Gastroesophageal sphincter (tissue), 3 donors: ENCODE results near the gene TMEM116.

Source experiments
- POLR2A ChIP-seq, 2 donors: fragments of 450-650 bp; IDR thresholded peaks; one replicate each; pipeline ENCODE4 v1.6.1; 2017; ENCODE audit warnings: antibody characterized with exemption in 2 of 2, mild to moderate bottlenecking in 2 of 2, moderate library complexity in 1 of 2
- TF ChIP-seq, protein P1 (sequence below), 4 experiments: fragments of 200-600 bp in 2 of 4; fragments of 450-650 bp in 2 of 4; sonication (generic) in 1 of 4; IDR thresholded peaks; one replicate each; pipeline ENCODE4 v1.5.1; 2017 to 2019; ENCODE audit warnings: antibody characterized with exemption in 4 of 4, mild to moderate bottlenecking in 2 of 4, moderate library complexity in 2 of 4

DNA sequence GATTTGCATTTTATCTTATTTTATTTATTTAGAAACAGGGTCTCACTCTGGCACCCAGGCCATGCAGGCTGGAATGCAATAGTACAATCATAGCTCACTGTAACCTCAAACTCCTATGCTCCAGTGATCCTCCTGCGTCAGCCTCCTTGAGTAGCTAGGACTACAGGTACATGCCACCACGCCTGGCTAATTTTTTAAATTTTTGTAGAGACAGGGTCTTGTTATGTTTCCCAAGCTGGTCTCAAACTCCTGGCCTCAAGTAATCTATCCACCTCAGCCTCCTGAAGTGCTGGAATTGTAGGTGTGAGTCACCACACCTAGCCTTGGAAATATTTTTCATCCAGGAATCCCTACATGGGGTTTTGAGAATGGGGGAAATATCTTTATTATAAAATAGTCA lies 86.3 kb downstream of the TMEM116 start:
- TF ChIP-seq, protein P1, sequence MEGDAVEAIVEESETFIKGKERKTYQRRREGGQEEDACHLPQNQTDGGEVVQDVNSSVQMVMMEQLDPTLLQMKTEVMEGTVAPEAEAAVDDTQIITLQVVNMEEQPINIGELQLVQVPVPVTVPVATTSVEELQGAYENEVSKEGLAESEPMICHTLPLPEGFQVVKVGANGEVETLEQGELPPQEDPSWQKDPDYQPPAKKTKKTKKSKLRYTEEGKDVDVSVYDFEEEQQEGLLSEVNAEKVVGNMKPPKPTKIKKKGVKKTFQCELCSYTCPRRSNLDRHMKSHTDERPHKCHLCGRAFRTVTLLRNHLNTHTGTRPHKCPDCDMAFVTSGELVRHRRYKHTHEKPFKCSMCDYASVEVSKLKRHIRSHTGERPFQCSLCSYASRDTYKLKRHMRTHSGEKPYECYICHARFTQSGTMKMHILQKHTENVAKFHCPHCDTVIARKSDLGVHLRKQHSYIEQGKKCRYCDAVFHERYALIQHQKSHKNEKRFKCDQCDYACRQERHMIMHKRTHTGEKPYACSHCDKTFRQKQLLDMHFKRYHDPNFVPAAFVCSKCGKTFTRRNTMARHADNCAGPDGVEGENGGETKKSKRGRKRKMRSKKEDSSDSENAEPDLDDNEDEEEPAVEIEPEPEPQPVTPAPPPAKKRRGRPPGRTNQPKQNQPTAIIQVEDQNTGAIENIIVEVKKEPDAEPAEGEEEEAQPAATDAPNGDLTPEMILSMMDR (IDR thresholded peaks at IDR 0.05): no peak
- TF ChIP-seq POLR2A (IDR thresholded peaks at IDR 0.05): no peak
